GM12801 (cell line): Measurements from ENCODE around the gene CCDC82.

ENCODE experiments used
- CTCF ChIP-seq: IDR thresholded peaks from one replicate; pipeline ENCODE4 v1.5.1; 2011; ENCODE audit warnings: control low read depth; ENCODE audit not compliant: insufficient read length; ENCODE audit errors: extremely low read depth

CCDC82 gene

GRCh38 chr11:96332126-96332771 is 57.5 kb downstream of the CCDC82 start:
- TF ChIP-seq CTCF, result no peak

GRCh38 chr11:96331699-96332116 is 58.0 kb downstream of the CCDC82 start:
- no peak for TF ChIP-seq CTCF

- TF ChIP-seq CTCF, result no peak
Measured at GRCh38 chr11:96330511-96330859, 59.2 kb downstream of the CCDC82 start.

- no peak for TF ChIP-seq CTCF
Measured at GRCh38 chr11:96329855-96330510, 59.7 kb downstream of the CCDC82 start.

GRCh38 chr11:96329419-96329818 is 60.3 kb downstream of the CCDC82 start:
- TF ChIP-seq CTCF, result no peak

GRCh38 chr11:96328395-96329010 is 61.2 kb downstream of the CCDC82 start:
- TF ChIP-seq CTCF, result no peak

- no peak for TF ChIP-seq CTCF
Measured at GRCh38 chr11:96326959-96327358, 62.8 kb downstream of the CCDC82 start.
